GM21447 (cell line): ENCODE measurements around the gene ST6GAL1.
"Not testable (repeated sequence)": the region's sequence is repeated elsewhere in the genome, so short reads cannot be mapped to it uniquely, and the experiment has no call there.

Experiments
- ATAC-seq: cut with Tn5 transposase; IDR thresholded peaks from one replicate; pipeline ENCODE4 v1.9.1; 2021; ENCODE audit not compliant: unreplicated experiment

The ST6GAL1 gene

DNA sequence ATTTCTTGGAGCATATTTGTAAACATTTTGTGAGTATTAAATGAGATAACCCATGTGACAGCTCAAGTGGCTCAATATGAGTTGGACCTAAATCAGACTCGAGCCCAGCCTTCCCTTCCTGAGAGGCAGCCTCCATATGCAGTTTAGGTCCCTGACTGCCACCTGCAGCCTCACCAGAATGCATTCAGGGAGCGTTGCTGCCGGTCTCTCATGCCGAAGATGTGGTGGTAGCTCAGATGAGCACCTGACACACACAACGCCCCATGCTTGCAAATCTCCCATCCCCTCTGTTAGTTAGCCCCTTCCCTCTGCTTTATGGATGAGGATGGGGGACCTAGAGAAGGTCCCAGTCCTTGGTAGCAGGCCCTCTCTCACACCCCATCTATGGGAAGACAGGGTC is 9.2 kb downstream of the ST6GAL1 start:
- no peak for ATAC-seq

DNA sequence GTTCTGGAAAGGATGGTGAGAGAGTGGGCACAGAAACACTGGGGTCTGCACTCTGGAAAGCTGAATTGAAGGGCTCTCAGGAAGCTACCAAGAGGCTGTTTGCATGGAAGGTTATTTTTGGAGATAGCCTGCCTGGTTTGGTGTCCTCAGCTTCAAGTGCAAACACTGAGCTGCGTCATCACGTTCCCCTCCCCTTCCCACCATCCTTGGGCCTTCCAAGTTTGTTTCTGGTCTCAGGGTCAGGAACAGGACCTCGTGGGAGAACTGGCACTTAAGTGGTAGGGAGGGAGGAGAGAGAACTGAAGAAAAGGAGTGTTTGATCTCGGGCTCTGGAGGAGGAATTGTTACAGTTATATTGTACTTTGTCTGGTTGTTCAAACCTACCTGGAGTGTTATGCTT is 10.6 kb downstream of the ST6GAL1 start:
- ATAC-seq = no peak

DNA sequence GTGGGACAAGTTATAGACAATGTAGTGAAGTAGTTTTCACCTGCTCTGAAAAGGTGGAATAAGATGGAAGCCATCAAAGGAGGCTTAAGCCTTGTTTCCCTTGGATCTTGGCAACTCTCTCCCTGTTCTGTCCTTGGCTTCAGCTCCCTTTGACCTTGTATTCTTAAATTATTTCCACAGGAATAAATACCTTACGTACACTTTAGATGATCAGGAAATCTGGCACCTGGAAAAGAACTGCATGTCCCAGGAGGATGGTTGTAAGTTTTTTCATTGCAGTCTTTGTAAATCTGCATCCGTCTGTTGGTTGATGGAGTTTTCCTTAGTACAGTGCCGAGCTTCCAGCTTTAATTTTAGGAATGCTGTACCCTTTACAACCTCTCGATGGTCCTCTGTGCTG is 11.8 kb downstream of the ST6GAL1 start:
- no peak for ATAC-seq

DNA sequence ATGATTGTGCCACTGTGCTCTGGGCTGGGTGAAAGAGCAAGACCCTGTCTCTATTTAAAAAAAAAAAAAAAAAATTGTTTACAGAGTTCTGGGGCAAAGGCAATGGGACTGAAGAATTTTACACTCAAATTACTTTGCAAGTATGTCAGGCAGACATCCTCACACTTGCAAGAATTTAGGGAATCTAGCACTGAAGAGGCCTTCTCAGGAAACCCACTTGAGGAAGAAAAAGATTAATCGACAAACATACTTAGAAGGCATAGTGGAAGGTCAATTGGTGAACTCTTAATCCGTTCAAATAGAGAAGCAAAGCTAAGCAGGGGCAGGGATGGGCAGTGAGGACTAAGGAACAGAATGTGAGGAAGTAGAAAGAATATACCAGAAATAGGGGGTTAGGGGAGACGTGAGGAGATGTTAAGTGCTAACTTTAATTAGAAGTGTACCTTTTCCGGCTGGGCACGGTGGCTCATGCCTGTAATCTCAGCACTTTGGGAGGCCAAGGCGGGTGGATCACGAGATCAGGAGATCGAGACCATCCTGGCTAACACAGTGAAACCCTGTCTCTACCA is 15.0 kb downstream of the ST6GAL1 start:
- no peak for ATAC-seq

DNA sequence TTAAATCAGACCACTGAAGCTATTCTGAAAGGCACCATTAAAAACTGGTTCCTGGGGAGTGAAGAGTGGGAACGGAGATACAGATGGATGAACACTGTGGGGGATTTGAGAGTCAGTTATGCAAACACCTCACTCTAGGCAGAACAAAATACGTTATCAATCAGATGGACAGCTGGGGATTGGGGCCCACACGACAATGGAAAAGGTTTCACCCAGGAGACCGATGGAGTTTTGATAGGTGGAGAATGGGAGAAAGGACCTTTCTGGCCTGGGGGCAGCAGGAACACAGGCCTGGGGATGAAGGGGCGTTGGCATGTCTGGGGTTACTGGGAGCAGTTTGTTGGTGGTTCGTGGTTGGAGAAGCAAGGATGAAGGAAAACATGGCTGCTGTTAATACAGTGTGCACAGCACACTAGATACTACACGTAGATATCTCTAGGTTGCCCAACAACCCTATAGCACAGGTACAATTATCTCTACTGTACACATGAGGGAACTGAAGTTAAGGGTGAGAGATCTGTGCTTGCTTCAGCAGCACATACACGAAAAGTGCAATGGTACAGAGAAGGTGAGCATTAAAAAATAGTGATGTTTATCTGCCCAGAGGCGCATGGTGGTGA is 16.5 kb downstream of the ST6GAL1 start:
- ATAC-seq = peak; percentile 91

DNA sequence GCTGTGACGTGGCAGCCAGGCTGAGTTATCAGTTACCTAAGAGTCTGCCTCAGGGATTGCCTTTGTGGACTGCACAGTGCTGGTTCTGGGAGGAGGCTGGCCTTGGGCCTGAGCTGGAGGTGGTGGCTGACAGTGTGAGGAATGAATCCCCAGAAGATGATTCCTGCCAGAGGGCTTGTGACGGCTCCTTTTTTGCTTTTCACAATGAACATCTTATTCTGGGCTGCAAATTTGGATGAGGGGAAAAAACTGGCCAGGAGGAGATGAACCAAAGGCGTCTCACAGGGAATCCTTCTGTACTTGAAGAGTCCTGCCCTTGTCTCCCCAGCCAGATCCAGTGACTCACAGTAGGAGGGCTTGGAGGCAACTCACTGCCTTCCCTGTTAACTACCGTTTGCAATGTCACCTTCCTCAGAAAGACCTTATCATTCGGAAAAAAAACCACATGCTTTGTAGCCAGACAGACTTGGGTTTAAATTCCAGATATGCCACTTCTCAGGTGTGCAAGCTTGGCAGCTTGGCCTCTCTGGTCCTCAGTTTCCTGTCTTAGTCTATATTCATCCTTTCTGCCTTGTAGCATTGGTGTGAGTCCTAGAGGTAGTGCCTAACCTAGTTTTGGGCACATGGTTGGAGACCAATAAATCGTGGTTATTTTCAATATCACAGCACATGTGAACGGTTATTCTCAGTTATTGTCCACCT is 19.1 kb downstream of the ST6GAL1 start:
- no peak for ATAC-seq

DNA sequence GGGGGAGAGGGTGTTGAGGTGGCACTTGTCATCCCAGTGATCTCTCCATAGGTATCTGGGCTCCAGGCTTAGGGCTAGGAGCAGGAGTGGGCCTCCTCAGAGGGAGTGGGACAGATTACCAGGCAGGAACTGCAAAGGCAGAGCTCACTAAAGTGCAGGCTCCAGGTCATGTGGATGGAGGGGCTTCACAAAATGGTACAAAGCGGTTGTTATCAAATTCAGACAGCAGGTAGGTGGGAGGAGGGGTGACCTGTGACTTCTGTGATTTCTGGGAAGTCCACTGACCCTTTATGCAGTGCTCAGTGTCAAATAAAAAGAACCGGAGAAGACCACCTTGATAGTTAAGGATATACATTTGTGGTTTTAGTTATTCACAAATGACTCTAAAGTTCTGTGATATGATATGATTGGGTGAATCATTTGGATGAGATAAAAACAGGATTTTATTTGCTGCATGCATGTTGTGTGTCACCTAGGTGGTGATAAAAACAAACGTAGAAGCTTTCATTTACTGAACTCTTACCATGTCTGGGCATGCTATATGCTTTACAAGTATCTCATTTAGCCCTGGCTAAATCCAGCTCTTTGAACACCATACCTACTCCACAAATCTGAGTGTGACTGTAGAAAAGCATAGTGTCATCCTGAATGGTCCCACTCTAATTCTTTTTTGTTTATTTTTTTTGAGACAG is 20.2 kb downstream of the ST6GAL1 start:
- no peak for ATAC-seq

DNA sequence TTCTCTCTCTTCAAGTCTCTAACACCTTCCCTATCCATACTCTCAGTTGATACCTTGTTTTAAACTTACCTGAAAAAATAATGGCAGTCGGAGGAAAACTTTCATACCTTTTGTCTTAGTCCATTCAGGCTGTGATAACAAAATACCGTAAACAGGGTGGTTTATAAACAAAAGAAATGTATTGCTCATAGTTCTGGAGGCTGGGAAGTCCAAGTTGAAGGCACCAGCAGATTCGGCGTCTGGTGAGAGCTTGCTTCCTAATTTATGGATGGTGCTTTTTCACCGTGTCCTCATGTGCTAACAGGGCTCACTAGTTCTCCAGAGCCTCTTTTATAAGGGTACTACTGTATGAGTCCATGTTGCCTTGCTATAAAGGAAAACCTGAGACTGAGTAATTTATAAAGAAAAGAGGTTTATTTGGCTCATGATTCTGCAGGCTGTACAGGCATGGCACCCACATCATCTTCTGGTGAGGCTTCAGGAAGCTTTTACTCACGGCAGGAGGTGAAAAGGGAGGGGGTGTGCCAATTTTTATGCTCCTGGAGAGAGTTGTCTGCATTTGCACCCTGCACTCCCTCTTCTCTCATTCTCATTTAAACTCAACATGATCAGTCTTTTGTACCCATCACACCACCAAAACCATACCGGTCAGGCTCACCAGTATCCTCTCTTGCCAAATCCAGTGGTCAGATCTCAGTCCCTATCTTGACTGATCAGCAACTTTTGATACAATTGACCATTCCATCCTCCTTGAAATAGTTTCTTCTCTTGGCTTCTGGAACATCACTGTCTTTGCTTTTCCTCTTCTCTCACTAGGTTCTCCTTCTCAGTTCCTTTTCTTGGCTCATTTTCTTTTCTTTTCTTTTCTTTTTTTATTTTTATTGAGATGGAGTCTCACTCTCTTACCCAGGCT is 21.6 kb downstream of the ST6GAL1 start:
- no peak for ATAC-seq

DNA sequence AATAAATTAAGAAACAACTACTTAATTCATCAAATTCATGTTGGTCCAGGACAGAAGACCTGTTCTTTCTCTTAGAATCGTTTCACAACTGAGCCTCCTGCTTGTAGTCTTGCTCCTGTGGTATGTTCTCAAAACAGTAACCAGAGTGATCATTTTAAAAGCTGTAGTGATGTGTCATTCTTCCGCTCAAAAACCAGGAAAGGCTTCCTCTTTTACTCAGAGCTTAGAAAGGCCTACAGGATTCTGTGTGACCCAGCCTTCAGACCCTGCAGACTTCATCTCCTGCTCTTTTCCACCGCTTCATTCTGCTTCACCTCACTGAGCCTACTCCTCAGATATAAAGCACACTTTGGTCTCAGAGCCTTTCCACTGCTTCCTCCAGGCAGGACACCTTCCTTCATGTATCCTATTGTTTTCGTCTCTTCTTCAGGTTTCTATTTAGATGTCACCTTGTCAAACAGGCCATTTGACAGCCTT is 22.7 kb downstream of the ST6GAL1 start:
- ATAC-seq = peak; percentile 81

DNA sequence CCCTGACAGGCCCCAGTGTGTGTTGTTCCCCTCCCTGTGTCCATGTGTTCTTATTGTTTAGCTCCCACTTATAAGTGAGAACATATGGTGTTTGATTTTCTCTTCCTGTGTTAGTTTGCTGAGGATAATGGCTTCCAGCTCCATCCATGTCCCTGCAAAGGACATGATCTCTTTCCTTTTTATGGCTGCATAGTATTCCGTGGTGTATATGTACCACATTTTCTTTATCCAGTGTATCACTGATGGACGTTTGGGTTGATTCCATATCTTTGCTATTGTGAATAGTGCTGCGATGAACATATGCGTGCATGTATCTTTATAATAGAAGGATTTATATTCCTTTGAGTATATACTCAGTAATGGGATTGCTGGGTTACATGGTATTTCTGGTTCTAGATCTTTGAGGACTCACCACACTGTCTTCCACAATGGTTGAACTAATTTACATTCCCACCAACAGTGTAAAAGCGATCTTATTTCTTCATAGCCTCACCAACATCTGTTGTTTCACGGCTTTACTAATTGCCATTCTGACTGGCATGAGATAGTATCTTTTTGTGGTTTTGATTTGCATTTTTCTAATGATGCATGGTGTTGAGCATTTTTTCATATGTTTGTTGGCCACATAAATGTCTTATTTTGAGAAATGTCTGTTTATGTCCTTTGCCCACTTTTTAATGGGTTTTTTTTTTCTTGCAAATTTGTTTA is 23.8 kb downstream of the ST6GAL1 start:
- ATAC-seq = not testable (repeated sequence)

DNA sequence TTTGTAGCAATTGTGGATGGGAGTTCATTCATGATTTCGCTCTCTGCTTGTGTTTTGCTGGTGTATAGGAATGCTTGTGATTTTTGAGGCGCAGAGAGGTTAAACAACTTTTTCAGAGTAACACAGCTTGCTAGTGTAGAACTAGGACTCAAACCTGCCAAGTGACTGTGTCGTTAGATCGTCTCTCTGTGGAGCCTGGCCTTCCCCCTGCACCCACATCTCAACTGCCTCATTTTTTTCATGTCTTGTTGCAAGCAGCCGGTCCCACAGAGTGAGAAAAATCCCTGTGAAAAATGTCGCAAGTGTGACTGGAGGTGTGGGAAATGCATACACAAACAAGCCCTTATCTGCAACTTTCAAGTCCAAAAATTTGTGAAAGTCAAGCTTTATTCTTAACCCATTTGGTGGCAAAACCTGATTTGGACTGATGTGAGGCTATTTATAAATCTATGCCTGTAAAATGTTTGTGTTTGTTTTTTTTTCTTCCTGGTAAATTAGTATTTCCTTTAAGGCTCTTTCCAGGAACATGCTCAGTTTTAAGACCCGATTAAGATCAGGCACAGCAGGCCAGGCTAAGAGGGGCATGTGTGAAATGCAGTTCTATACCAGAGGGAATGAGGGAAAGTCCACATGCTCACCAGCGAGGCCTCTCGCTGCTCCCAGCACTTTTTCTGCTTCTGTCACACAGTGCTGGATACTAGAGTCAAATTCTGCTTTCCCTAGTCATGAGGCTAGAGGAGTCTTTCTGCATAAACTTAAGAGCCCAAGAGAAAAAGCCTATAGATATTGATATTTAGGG is 25.8 kb downstream of the ST6GAL1 start:
- ATAC-seq = no peak

DNA sequence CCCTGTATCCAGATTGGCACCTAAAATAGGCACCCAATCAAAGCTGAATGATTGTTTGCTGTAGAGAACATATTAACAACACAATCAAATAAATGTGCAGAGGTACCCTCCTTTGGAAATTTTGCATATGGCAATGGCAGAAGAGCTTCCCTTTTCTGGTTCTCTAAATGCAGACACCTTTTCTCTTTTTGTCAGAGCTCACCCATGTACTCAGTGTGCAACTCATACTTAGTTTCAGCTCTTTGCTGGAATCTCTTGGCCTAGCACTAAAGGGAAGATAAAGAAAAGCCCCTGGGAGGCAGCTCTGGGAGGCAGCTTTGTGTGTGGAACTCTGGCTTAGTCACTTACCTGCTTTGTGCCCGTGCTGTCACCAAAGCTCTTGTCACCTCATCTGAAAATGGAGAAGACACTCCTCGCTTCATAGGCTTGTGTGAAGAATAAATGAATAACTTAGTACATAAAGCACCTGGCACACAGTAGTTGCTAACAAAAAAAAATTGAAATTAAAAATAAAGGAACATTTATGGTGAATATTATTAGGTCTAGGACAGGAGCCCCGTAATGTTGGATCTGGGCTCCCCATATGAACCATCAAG is 28.8 kb downstream of the ST6GAL1 start:
- ATAC-seq = no peak

DNA sequence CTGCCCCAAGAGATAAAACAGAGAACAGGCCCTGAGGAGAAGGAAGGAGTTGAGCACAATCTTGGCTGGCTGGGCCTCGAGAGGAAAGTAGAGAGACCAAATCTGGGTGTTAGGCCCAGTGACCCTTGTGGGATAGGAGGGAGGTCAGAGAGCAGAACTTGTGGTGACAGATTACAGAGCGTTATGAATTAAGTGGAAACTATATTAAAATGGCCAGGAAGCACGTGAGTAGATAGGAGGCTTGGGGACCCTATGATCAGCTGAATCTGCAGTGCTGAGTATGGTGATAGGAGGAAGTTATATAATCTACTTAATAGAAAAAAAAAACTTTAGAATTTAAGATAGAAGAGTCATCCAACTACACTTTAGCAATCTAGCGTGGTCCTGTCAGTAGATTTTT is 30.0 kb downstream of the ST6GAL1 start:
- no peak for ATAC-seq

DNA sequence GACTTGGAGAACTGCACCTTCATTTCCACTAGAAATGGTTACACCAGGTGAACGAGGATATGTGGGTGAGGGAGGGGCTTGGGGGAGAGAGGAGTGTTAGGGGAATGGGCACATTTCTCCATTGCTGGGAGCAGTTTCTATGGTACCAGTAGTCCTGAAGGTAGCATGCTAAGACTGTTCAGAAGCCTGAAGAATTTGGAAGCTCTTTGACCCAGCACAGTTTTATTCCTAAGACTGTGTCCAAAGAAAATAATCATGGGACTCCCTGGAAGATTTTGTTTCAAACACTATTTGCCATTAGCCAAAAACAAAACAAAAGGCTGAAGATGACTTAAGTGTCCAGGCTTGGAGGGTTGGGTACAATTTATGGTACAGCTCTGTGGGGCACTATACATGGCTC is 32.1 kb downstream of the ST6GAL1 start:
- ATAC-seq = no peak

DNA sequence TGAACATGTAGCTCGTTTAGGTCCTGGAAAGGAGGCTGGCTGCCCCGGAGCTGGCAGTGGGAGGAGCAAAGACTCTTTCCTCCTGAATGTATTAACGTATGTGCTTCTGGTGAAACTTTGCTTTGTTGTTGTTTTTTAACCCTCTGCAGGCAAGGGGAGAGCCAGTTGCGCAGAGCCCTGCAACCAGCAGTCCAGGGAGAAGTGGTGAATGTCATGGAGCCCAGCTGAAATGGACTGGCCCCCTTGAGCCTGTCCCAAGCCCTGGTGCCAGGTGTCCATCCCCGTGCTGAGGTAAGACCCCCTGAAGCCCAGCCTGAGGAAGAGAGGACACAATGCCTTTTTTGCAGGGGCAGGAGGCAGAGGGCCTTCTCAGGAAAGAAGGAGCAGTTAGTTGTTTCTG is 33.3 kb downstream of the ST6GAL1 start:
- no peak for ATAC-seq

DNA sequence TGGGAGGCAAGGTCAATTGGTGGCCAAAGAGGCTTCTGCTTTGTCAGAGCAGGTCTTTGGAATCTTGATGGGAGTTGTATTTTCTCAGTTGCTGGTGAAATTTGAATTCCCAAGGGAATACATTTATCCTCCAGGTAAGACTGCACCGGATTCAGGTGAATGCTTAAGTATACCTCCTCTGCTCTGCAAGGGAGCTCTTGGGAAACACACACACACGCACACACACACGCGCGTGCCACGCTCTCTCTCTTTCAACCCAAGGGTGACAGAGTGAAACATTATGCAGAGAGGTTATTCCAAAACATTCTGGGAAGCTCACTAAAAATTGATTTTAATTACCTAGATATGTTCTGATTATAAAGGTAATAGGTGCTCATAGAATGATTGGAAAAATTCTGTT is 33.7 kb downstream of the ST6GAL1 start:
- ATAC-seq = no peak

DNA sequence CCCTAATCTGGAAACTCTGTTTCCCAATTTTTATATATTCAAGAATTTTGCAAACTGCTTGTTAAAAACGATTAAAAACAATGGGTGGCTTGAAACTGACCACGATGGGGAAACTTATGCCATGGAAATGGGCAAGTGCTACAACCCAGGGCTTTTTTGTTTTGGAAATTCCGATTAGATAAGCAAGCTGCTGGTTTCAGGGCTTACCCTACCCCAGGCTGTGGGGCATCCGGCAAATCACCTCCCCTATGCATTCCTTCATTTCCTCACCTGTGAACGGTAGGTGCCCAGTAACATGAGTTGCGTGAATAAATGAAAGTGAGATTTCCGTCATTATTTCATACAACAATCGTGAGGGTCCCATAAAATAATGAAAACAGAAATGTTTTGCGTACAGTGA is 34.3 kb downstream of the ST6GAL1 start:
- no peak for ATAC-seq

DNA sequence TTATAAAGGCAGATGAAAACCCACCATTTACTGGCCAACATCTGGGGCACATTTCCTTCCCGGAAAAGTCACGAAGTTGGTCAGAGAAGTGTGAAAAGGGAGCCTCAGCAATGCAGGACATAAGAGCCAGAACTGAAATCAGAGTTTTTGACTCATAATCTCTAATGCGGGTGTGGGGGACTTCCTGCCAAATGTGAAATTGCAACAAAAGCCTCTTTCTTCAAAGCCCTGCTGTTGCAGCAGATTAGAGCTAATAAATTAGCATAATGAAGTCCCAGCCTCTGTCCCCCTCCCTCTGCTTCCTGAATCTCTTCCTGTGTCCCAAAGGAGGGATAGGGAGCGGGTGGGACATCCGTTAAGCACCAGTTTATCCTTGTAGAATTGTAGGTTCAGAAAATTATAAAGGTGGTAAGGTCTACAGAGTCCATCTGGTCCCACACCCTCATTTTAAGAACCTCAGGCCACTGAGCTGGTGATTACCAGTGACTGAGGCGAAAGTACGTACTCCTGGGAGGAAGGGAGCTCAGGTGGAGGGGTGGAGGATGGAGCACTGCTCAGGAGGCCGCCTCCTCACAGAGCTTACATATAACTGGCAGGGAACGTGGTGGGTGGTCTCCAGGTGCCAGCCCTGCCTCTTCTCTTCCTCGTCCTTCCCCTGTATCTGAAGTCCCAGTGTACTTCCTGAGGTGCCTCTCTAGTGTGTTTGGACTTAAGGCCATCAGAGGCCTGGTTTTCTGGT is 35.0 kb downstream of the ST6GAL1 start:
- no peak for ATAC-seq
